Hair follicle dermal papilla cell (primary cell): ENCODE measurements around the gene RPL13A. TPM values are rescaled to one million over a fixed set of nuclear protein-coding genes. Genes with fewer than 3 reads are reported as not detected.
A peak's percentile ranks its signal among the peaks of the same experiment; 100 is the strongest.

ENCODE experiments used
- small RNA-seq: library from RNA; depleted of rRNA; stranded (forward); fragments of <200 nt; gene quantifications from one replicate; pipeline ENCODE3, GENCODE V24; 2012
- total RNA-seq: library from RNA; depleted of rRNA; stranded (reverse); fragments of >200 nt; gene quantifications from 2 replicates; pipeline ENCODE4 v1.2.3, GENCODE V29; 2012

RPL13A gene
- 1,679 and 1,804 TPM in 2 replicates for total RNA-seq

DNA sequence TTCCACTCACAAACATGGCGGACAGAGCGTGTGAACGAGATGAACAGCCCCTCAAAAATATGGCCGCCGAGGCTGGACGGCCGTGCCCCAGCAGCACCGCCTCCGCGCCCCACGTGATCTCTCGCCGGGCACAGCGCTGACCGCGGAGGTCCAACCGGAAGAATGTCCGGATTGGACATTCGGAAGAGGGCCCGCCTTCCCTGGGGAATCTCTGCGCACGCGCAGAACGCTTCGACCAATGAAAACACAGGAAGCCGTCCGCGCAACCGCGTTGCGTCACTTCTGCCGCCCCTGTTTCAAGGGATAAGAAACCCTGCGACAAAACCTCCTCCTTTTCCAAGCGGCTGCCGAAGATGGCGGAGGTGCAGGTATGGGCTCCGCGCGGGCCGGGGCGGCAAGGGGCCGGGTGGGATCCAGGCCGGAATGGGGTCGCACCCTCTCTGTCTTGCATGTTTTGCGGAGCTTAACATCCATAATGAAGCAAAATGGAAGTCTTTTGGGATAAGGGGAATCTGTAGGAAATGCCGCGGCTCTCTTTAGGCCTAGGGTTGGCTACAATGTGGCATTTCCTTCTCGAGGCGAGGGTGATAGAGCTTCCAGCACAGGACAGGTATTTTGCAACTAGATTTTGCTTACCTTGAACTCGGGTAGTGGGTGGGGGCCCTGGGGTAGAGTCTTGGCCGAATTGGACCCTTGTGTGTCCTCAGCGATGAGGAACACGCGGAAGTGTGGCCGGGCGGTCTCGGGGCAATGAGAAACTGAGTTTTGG is at the start of gene RPL13A:
TSS of gene RPL13A (plus strand) at position 332 of the 769 bp plus-strand sequence. CDS start at position 354, 22 bp downstream.

DNA sequence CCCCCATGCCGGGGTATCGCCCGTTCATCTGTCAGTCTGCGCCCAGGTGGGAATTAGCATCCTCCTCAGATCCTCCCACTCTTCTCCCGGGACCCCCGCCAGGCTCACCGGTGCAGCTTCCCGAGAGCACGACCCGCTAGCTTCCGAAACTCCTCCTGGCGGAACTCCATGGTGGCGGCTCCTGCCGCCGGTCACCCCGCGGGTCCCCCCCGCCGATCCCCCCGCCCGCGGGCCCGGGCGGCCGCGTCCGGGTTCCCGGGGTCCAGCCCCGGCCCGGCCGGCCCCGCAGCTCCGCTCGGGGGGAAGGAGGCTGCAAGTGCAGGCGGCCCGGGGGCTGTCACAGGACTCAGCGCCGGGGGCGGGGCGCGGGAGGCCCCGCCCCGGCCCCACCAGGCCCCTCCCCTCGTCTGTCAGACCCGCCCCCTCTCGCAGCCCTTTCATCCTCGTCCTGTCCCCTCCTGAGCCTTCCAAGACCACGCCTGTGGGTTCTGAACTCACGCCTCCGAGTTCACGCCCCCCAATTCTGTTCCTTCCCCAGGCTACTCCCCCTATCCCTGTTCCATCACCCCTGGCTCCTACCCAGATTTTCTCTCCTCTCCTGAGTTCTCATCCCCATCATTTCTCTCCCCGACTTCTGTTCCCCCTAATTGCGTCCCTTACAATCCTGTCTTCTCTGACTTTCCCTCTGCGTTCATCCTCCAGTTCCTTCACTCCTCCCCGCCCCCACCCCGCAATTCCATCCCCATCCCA is 46.0 kb upstream of the RPL13A start, which contains the start of gene SLC17A7:
TSS of gene SLC17A7 (minus strand) at position 318 of the 750 bp plus-strand sequence. CDS start at position 170, 148 bp downstream.

DNA sequence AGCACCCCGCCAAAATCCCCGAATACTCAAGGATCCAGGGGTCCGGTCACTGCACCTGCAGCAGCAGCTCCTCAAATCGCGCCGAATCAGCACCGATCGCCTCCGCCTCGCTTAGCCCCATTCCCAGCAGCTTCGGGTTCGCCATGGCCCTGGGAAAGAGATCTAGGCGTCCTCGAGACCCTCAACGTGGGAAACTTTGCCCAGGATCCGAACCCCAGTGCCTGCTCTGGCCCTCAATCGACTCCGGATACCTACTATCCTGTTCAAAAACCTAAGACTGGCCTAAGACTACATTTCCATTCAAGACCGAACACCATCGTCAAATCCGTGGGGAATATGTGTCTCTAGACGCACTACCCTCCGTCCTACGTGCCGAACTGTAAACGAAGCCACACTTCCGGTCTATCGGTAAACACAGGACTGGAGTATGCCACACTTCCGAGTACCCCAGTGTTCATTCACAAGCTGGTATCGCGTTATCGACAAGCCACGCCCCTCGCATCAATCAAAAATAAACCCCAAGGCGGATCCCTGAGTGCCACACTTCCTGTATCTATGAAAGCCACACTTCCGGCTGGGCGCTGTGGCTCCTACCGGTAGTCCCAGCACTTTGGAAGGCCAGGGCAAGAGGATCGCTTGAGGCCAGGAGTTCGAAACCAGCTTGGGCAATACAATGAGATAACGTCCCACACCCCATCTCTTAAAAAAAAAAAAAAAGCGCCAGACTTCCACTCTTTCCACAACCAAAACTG is 35.8 kb upstream of the RPL13A start, which contains the start of gene PIH1D1:
TSS of gene PIH1D1 (minus strand) at position 385 of the 752 bp plus-strand sequence. CDS start at position 145, 240 bp downstream.

DNA sequence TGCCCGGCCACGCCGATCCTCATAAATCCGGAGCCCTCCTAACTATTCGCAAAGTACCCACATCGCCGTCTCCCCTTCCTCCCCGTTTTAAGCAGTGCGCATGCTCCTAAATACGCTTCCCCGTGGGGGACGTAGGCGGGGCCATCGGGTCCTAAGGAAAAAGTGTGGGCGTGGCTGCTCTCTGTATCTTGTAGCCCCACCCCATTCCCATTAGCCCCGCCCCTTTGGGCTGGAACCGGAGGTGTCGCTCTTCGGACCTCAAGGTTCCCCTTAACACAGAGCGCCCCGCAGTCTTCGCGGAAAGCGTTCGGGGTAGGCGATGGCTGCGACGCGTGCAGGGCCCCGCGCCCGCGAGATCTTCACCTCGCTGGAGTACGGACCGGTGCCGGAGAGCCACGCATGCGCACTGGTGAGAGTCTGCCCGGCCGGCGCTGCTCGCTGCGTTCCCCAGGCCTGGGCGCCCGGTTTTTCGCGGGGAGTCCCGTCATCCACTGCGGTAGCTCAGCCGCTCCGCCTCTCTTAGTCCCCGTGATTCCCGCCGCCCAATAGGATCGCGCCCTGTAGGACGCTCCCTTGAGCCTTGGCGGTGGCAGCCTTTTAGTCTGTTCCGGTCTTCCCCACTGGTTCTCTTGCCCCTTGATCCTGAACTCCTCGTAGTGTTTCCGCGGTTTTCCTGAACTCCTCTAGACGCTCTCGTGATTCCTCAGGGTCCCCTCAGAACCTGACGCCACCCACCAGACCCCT is 34.2 kb upstream of the RPL13A start, which contains the start of gene ALDH16A1:
TSS of gene ALDH16A1 (plus strand) at position 213 of the 744 bp plus-strand sequence. CDS start at position 320, 107 bp downstream.

DNA sequence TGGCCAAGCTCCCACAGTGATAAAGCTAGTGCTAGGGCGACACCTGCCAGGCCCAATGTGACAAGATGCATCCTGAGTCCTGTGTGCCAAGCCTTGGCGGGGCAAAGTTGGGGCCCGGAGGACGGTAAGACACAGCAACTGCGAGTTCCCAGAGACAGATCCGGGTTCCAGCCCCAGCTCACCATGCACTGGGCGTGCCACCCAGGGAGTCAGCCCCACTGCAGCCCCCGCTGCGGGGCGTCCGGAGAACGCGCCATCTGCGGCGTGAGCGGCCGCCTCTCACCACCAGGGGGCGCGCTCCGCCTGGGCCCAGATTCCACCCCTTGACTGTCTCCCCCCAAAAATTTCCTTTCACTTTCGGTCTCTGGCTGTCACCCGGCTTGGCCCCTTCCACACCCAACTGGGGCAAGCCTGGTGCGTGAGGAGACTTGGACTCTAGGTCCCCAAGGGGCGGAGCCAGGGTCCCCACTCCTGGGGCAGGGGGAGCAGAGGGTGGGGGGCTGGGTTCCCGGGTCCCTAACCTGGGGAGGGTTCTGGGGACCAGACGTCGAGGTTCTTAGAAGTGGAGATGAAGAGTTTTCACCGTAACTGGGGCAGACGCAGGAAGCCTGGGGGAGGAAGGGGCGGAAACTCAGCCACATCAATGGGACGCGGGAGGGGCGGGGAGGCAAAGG is 13.4 kb upstream of the RPL13A start, which contains the start of gene FLT3LG:
TSS of gene FLT3LG (plus strand) at position 348 of the 674 bp plus-strand sequence. CDS start 425 bp downstream, outside the sequence.

Small RNA genes within 50 kb of the gene (small RNA-seq; reads per million reads assigned to genes)
- gene COX6CP7 (not detected), gene MIR150 (3.7 reads per million, percentile 70 among the genes with 10 or more reads in this experiment), gene SNORD32A (not detected), gene SNORD33 (not detected), gene SNORD34 (not detected), gene SNORD35A (not detected), gene SNORD35B (not detected)

Other genes with a start within 250 kb of the RPL13A start
- 0.12 and 0.16 TPM in 2 replicates for gene SLC6A16, start 162.4 kb upstream of the RPL13A start, total RNA-seq
- not detected in 2 replicates for gene CD37, start 152.2 kb upstream of the RPL13A start, total RNA-seq
- gene TEAD2, start 125.2 kb upstream of the RPL13A start, total RNA-seq, result 36.8 and 42.8 TPM in 2 replicates
- gene DKKL1, start 123.7 kb upstream of the RPL13A start, total RNA-seq, result 0.49 TPM in 1 of 2 replicates, not detected in the other
- not detected in 2 replicates for gene KASH5, start 99.4 kb upstream of the RPL13A start, total RNA-seq
- gene PTH2, start 64.2 kb upstream of the RPL13A start, total RNA-seq, result not detected in 2 replicates
- gene GFY, start 62.2 kb upstream of the RPL13A start, total RNA-seq, result not detected in 2 replicates
- 0.16 and 0.36 TPM in 2 replicates for gene SLC17A7, start 46.1 kb upstream of the RPL13A start, total RNA-seq
- gene PIH1D1, start 35.8 kb upstream of the RPL13A start, total RNA-seq, result 65.1 and 68.2 TPM in 2 replicates
- gene ALDH16A1, start 34.4 kb upstream of the RPL13A start, total RNA-seq, result 36.0 and 39.0 TPM in 2 replicates
- gene FLT3LG, start 13.4 kb upstream of the RPL13A start, total RNA-seq, result 12.1 and 12.7 TPM in 2 replicates
- gene RPS11, start 8.8 kb downstream of the RPL13A start, total RNA-seq, result 1,616 and 1,768 TPM in 2 replicates
- gene FCGRT, start 25.1 kb downstream of the RPL13A start, total RNA-seq, result 76.9 and 77.5 TPM in 2 replicates
- gene RCN3, start 40.4 kb downstream of the RPL13A start, total RNA-seq, result 155 and 167 TPM in 2 replicates
- gene NOSIP, start 92.9 kb downstream of the RPL13A start, total RNA-seq, result 46.8 and 50.1 TPM in 2 replicates
- 2.2 TPM in 1 of 2 replicates, not detected in the other for gene PRRG2, start 93.7 kb downstream of the RPL13A start, total RNA-seq
- gene PRR12, start 103.6 kb downstream of the RPL13A start, total RNA-seq, result 3.9 and 4.4 TPM in 2 replicates
- 36.7 and 55.3 TPM in 2 replicates for gene RRAS, start 152.5 kb downstream of the RPL13A start, total RNA-seq
- gene SCAF1, start 154.6 kb downstream of the RPL13A start, total RNA-seq, result 21.7 and 23.8 TPM in 2 replicates
- 32.3 and 32.8 TPM in 2 replicates for gene IRF3, start 178.2 kb downstream of the RPL13A start, total RNA-seq
- gene BCL2L12, start 178.3 kb downstream of the RPL13A start, total RNA-seq, result 2.9 and 8.1 TPM in 2 replicates
- 186 and 192 TPM in 2 replicates for gene PRMT1, start 189.7 kb downstream of the RPL13A start, total RNA-seq
- 0.36 and 1.1 TPM in 2 replicates for gene ADM5, start 202.0 kb downstream of the RPL13A start, total RNA-seq
- gene CPT1C, start 203.5 kb downstream of the RPL13A start, total RNA-seq, result 18.2 and 20.4 TPM in 2 replicates